AG04449 (cell line): ENCODE data around the gene LAMA2.

Source experiments
- CTCF ChIA-PET: fragments of 350-600 bp; formaldehyde crosslinking; extraction: SDS; loops from one replicate; lab custom pipeline; 2021; ENCODE audit warnings: antibody characterized with exemption; lab: Yijun Ruan, JAX
- POLR2A ChIA-PET: fragments of 400-600, 350-600 bp; formaldehyde crosslinking; extraction: SDS; loops from one replicate; lab custom pipeline; 2020; ENCODE audit warnings: antibody characterized with exemption, inconsistent platforms; lab: Yijun Ruan, JAX
- DNase-seq: peaks from one replicate; pipeline ENCODE4 v3.0.0-alpha.2; 2010; ENCODE audit warnings: low read depth, low spot score
- H3K4me3 ChIP-seq: 2 replicates; pipeline ENCODE4 v1.5.1; 2011; ENCODE audit warnings: low read depth, mild to moderate bottlenecking, control low read depth, low read length
- CTCF ChIP-seq: IDR thresholded peaks from one replicate; pipeline ENCODE4 v1.5.1; 2011; ENCODE audit warnings: mild to moderate bottlenecking, moderate library complexity, low read length, control low read depth, inconsistent platforms; ENCODE audit not compliant: insufficient read depth; ENCODE audit errors: missing control alignments

Gene LAMA2

GRCh38 chr6:129507059-129507807 lies 624.3 kb downstream of the LAMA2 start:
- H3K4me3 ChIP-seq, result no peak overlapping the region
- ChIA-PET CTCF (interaction anchor here (1.0 kb wide), 1 partner anchor 45 kb away, joined by 3 read pairs; no protein-coding TSS in a partner anchor), POLR2A (no interaction called here)
- DNase-seq, result no peak
- TF ChIP-seq CTCF, result no peak

- H3K4me3 ChIP-seq, result no peak overlapping the region
- ChIA-PET POLR2A (no interaction called here), CTCF (interaction anchor here (1.0 to 2.6 kb wide), 2 partner anchors 8 to 44 kb away, joined by 3 to 15 read pairs; no protein-coding TSS in a partner anchor)
- no peak for DNase-seq
- TF ChIP-seq CTCF, result no peak
These were observed 624.9 kb downstream of the LAMA2 start for GRCh38 chr6:129507846-129508245.

GRCh38 chr6:129508477-129509145 lies 625.7 kb downstream of the LAMA2 start:
- no peak for DNase-seq
- ChIA-PET CTCF (interaction anchor here (0.9 to 2.6 kb wide), 2 partner anchors 8 to 67 kb away, joined by 4 to 15 read pairs; no protein-coding TSS in a partner anchor), POLR2A (no interaction called here)
- no peak overlapping the region for H3K4me3 ChIP-seq
- no peak for TF ChIP-seq CTCF

- no peak for DNase-seq
- no peak for TF ChIP-seq CTCF
- ChIA-PET POLR2A (no interaction called here), CTCF (interaction anchor here (1.2 to 7.2 kb wide), 2 partner anchors 10 to 64 kb away, joined by 3 to 95 read pairs; no protein-coding TSS in a partner anchor)
- no peak overlapping the region for H3K4me3 ChIP-seq
These were observed 628.0 kb downstream of the LAMA2 start for GRCh38 chr6:129510950-129511349.

- POLR2A ChIA-PET, result no interaction called here
These were observed 630.5 kb downstream of the LAMA2 start for GRCh38 chr6:129513471-129513870.

More at GRCh38 chr6:129513471-129513870, 630.5 kb downstream of the LAMA2 start:
- TF ChIP-seq CTCF, result no peak
- CTCF ChIA-PET, result interaction anchor here (1.3 to 7.2 kb wide), 2 partner anchors 12 to 84 kb away, joined by 4 to 95 read pairs; no protein-coding TSS in a partner anchor
- no peak for DNase-seq
- no peak overlapping the region for H3K4me3 ChIP-seq
